Mesenchymal stem cell (in vitro differentiated cells and primary cell): ENCODE measurements around the gene TENT5A. TPM values are rescaled to one million over a fixed set of nuclear protein-coding genes. Genes with fewer than 3 reads are reported as not detected.

ENCODE experiments used
- DNase-seq: peaks from one replicate; pipeline ENCODE4 v3.0.0-alpha.2; 2013
- H2AFZ ChIP-seq: one replicate; pipeline ENCODE4 v1.6.1; 2013; ENCODE audit warnings: low read depth, mild to moderate bottlenecking, control low read depth, inconsistent platforms, low read length, moderate library complexity
- H2AK5ac ChIP-seq: 2 replicates; pipeline ENCODE4 v1.6.1; 2013; ENCODE audit warnings: low read length, moderate library complexity, mild to moderate bottlenecking, inconsistent platforms; ENCODE audit not compliant: severe bottlenecking
- H2BK120ac ChIP-seq: one replicate; pipeline ENCODE4 v1.6.1; 2013; ENCODE audit warnings: low read depth, mild to moderate bottlenecking, inconsistent platforms, low read length, moderate library complexity
- H2BK12ac ChIP-seq, 2 experiments: one replicate each; pipeline ENCODE4 v1.6.1; 2013; ENCODE audit warnings: inconsistent platforms in 2 of 2, low read length in 2 of 2, mild to moderate bottlenecking in 2 of 2, moderate library complexity in 2 of 2, control low read depth in 1 of 2
- H2BK15ac ChIP-seq: one replicate; pipeline ENCODE4 v1.6.1; 2013; ENCODE audit warnings: mild to moderate bottlenecking, low read depth, inconsistent platforms; ENCODE audit not compliant: poor library complexity, severe bottlenecking
- H2BK5ac ChIP-seq: 2 replicates; pipeline ENCODE4 v1.6.1; 2013; ENCODE audit warnings: low read depth, mild to moderate bottlenecking, low read length, control low read depth, inconsistent platforms; ENCODE audit not compliant: poor library complexity, severe bottlenecking
- H3K14ac ChIP-seq, 2 experiments: one replicate each; pipeline ENCODE4 v1.6.1; 2013; ENCODE audit warnings: inconsistent platforms in 2 of 2, low read length in 2 of 2, control low read depth in 1 of 2, mild to moderate bottlenecking in 1 of 2, moderate library complexity in 1 of 2
- H3K18ac ChIP-seq, 2 experiments: one replicate each; pipeline ENCODE4 v1.6.1; 2013; ENCODE audit warnings: inconsistent platforms in 2 of 2, low read length in 2 of 2, control low read depth in 1 of 2, low read depth in 1 of 2, mild to moderate bottlenecking in 1 of 2
- H3K23ac ChIP-seq, 2 experiments: one replicate each; pipeline ENCODE4 v1.6.1; 2013; ENCODE audit warnings: inconsistent platforms in 2 of 2, low read length in 2 of 2, mild to moderate bottlenecking in 2 of 2, moderate library complexity in 2 of 2, control low read depth in 1 of 2
- H3K27ac ChIP-seq: 2 replicates; pipeline ENCODE4 v1.5.1; 2013; ENCODE audit warnings: mild to moderate bottlenecking, moderate library complexity, low read length, control low read depth, inconsistent platforms; ENCODE audit not compliant: poor library complexity, severe bottlenecking
- H3K27me3 ChIP-seq, 2 experiments: 2 replicates each; pipeline versions ENCODE4 v1.6.1 to v1.7.0; 2013; ENCODE audit warnings: low read length in 2 of 2, mild to moderate bottlenecking in 2 of 2, moderate library complexity in 2 of 2, control low read depth in 1 of 2, inconsistent platforms in 1 of 2; ENCODE audit not compliant: control insufficient read depth in 1 of 2, insufficient read depth in 1 of 2
- H3K36me3 ChIP-seq, 2 experiments: 2 replicates each; pipeline versions ENCODE4 v1.6.1 to v1.7.0; 2013; ENCODE audit warnings: low read length in 2 of 2, control low read depth in 1 of 2, inconsistent platforms in 1 of 2, low read depth in 1 of 2, mild to moderate bottlenecking in 1 of 2; ENCODE audit not compliant: insufficient read depth in 2 of 2, control insufficient read depth in 1 of 2
- H3K4ac ChIP-seq, 2 experiments: one replicate each; pipeline ENCODE4 v1.6.1; 2013; ENCODE audit warnings: inconsistent platforms in 2 of 2, low read length in 2 of 2, mild to moderate bottlenecking in 2 of 2, moderate library complexity in 2 of 2, control low read depth in 1 of 2, low read depth in 1 of 2
- H3K4me1 ChIP-seq: 2 replicates; pipeline ENCODE4 v1.6.1; 2013; ENCODE audit warnings: low read depth, low read length, control low read depth; ENCODE audit not compliant: control insufficient read depth, insufficient read depth
- H3K4me2 ChIP-seq: 2 replicates; pipeline ENCODE4 v1.6.1; 2013; ENCODE audit warnings: low read length, mild to moderate bottlenecking, inconsistent platforms; ENCODE audit not compliant: poor library complexity, severe bottlenecking
- H3K4me3 ChIP-seq, 2 experiments: 2 replicates each; pipeline versions ENCODE4 v1.5.1 to v1.7.0; 2013; ENCODE audit warnings: low read length in 2 of 2, mild to moderate bottlenecking in 2 of 2, control low read depth in 1 of 2, low read depth in 1 of 2; ENCODE audit not compliant: insufficient read depth in 1 of 2
- H3K79me1 ChIP-seq: replicated peaks from 2 replicates; pipeline ENCODE4 v1.6.1; 2013; ENCODE audit warnings: mild to moderate bottlenecking, control low read depth, low read length, inconsistent platforms; ENCODE audit not compliant: poor library complexity, severe bottlenecking
- H3K9ac ChIP-seq: 2 replicates; pipeline ENCODE4 v1.7.0; 2013; ENCODE audit warnings: mild to moderate bottlenecking, low read length, moderate library complexity
- H3K9me3 ChIP-seq: 2 replicates; pipeline ENCODE4 v1.7.0; 2013; ENCODE audit warnings: mild to moderate bottlenecking, low read length; ENCODE audit not compliant: control insufficient read depth
- H4K8ac ChIP-seq: one replicate; pipeline ENCODE4 v1.6.1; 2013; ENCODE audit warnings: inconsistent platforms, mild to moderate bottlenecking, low read length, moderate library complexity
- H4K91ac ChIP-seq: one replicate; pipeline ENCODE4 v1.6.1; 2013; ENCODE audit warnings: mild to moderate bottlenecking, low read length, inconsistent platforms
- WGBS: methylation state at CpG from one replicate; pipeline ENCODE4 v1.1.7; 2013; ENCODE audit warnings: mixed read lengths; 5-methylcytosine and 5-hydroxymethylcytosine counted together
- small RNA-seq: library from polyadenylated mRNA; stranded (forward); fragments of <200 nt; extraction: miRNeasy Mini kit (QIAGEN cat#:217004); gene quantifications from one replicate; pipeline ENCODE3, GENCODE V24; 2013; ENCODE audit warnings: low read depth

TENT5A gene

GRCh38 chr6:81697559-81697958 is 54.9 kb downstream of the TENT5A start:
- Histone ChIP-seq H3K79me1 (no peaks in the 10 kb centered on the region), H3K4me3 (no peak overlapping the region), H3K23ac (no peak overlapping the region), H3K27me3 (no peaks in the 10 kb centered on the region), H3K4me1 (no peaks in the 10 kb centered on the region), H2AFZ (no peak overlapping the region), H3K4me2 (no peak overlapping the region), H2BK5ac (no peak overlapping the region), H3K4ac (no peak overlapping the region), H3K18ac (no peak overlapping the region), H2BK15ac (no peak overlapping the region), H2BK120ac (no peak overlapping the region), H2AK5ac (no peak overlapping the region), H3K36me3 (no peaks in the 10 kb centered on the region), H3K14ac (no peak overlapping the region), H3K9me3 (no peaks in the 10 kb centered on the region), H4K8ac (no peak overlapping the region), H3K9ac (no peak overlapping the region), H3K27ac (no peak overlapping the region), H2BK12ac (no peak overlapping the region), H4K91ac (no peak overlapping the region)
- WGBS, result 53% methylated on average over 6 of the region's 6 CpGs
- peak; percentile 40 for DNase-seq

DNA sequence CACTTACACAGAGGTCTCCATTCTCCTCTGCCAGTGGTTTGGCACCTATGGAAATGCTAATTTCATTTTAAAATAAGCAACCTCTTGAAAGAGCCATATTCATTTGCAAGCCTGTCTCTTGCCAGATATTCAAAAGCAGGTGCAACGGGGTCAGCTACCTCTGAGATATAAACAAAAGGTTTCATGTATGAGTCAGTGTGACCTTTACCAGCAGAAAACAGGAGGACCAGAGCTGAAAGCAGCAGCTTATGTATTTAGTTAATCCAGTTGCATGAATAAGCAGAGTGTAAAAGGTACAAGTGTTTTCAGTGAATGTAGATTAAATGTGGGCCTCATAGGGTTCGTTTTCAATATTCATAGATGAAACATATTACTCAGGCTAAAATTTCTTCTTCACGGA is 56.0 kb downstream of the TENT5A start:
- Histone ChIP-seq H3K4me2 (no peak overlapping the region), H2AK5ac (no peak overlapping the region), H3K9me3 (no peaks in the 10 kb centered on the region), H3K79me1 (no peaks in the 10 kb centered on the region), H3K4me1 (no peaks in the 10 kb centered on the region), H2BK120ac (no peak overlapping the region), H4K8ac (no peak overlapping the region), H4K91ac (no peak overlapping the region), H2BK5ac (no peak overlapping the region), H3K4ac (no peak overlapping the region), H3K36me3 (no peaks in the 10 kb centered on the region), H2AFZ (no peak overlapping the region), H2BK15ac (no peak overlapping the region), H3K18ac (no peak overlapping the region), H3K4me3 (no peak overlapping the region), H3K23ac (no peak overlapping the region), H3K9ac (no peak overlapping the region), H2BK12ac (no peak overlapping the region), H3K27ac (no peak overlapping the region), H3K14ac (no peak overlapping the region), H3K27me3 (no peaks in the 10 kb centered on the region)
- peak; percentile 14 for DNase-seq
- WGBS, result 13% methylated on average over 1 of the region's 3 CpGs

Small RNA genes within 50 kb of the gene (small RNA-seq; reads per million reads assigned to genes)
- not detected for gene AL078599.1
- not detected for gene RF00156
